H1 (cell line): ENCODE measurements around the gene SLC34A1. TPM values are rescaled to one million over a fixed set of nuclear protein-coding genes. Genes with fewer than 3 reads are reported as not detected.

Experiments
- CTCF ChIA-PET: fragments of 300-600 bp; sonication (Branson Sonifier 250); formaldehyde crosslinking; loops from one replicate; lab custom pipeline; 2021; ENCODE audit not compliant: partially characterized antibody; lab: Charles Lee
- POLR2A ChIA-PET: fragments of 300-600 bp; sonication (Branson Sonifier 250); formaldehyde crosslinking; loops from one replicate; lab custom pipeline; 2021; ENCODE audit warnings: inconsistent platforms; ENCODE audit not compliant: partially characterized antibody; lab: Charles Lee
- DNase-seq, 2 experiments: peaks; one replicate each; pipeline versions ENCODE4 v3.0.0 to v3.0.0-alpha.2; 2010 to 2022; ENCODE audit warnings: low spot score in 2 of 2, low read depth in 1 of 2, mixed read lengths in 1 of 2
- FAIRE-seq: peaks from 2 replicates; lab custom pipeline; 2011; peaks lifted over from hg19 to GRCh38; lab: Jason Lieb, UNC
- H2AFZ ChIP-seq: 2 replicates; pipeline ENCODE4 v1.8.1; 2012; ENCODE audit warnings: low read length, inconsistent platforms
- H2AK5ac ChIP-seq: 2 replicates; pipeline ENCODE4 v1.6.1; 2013; ENCODE audit warnings: low read depth, low read length
- H2BK120ac ChIP-seq: replicated peaks from 2 replicates; pipeline ENCODE3; 2013; ENCODE audit warnings: low read depth, low read length, inconsistent platforms
- H2BK12ac ChIP-seq: 2 replicates; pipeline ENCODE4 v1.6.1; 2013; ENCODE audit warnings: low read depth, low read length
- H2BK15ac ChIP-seq: 2 replicates; pipeline ENCODE4 v1.6.1; 2013; ENCODE audit warnings: low read length
- H2BK20ac ChIP-seq: 2 replicates; pipeline ENCODE4 v1.6.1; 2013; ENCODE audit warnings: low read length
- H2BK5ac ChIP-seq: 2 replicates; pipeline ENCODE4 v1.6.1; 2013; ENCODE audit warnings: low read depth, low read length
- H3K14ac ChIP-seq: 2 replicates; pipeline ENCODE4 v1.6.1; 2013; ENCODE audit warnings: inconsistent platforms; ENCODE audit not compliant: insufficient read length
- H3K18ac ChIP-seq: 2 replicates; pipeline ENCODE4 v1.6.1; 2013; ENCODE audit warnings: low read length; ENCODE audit errors: extremely low read depth
- H3K23ac ChIP-seq: 2 replicates; pipeline ENCODE4 v1.6.1; 2013; ENCODE audit warnings: inconsistent platforms; ENCODE audit not compliant: insufficient read length
- H3K23me2 ChIP-seq: 2 replicates; pipeline ENCODE4 v1.6.1; 2013; ENCODE audit warnings: low read depth, low read length
- H3K27ac ChIP-seq: 2 replicates; pipeline ENCODE4 v1.6.1; 2011; ENCODE audit warnings: low read depth, low read length, inconsistent platforms
- H3K27me3 ChIP-seq, 4 experiments: replicated peaks in 1 of 4; 1 replicate in 1 of 4; 2 replicates in 3 of 4; pipeline versions ENCODE4 v1.6.1 to v1.8.1; 2011 to 2013; ENCODE audit warnings: low read length in 3 of 4, mild to moderate bottlenecking in 3 of 4, inconsistent platforms in 2 of 4, mixed read lengths in 2 of 4, moderate library complexity in 1 of 4; ENCODE audit not compliant: control insufficient read depth in 3 of 4, insufficient read depth in 3 of 4; ENCODE audit errors: extremely low read depth in 1 of 4
- H3K36me3 ChIP-seq, 4 experiments: 2 replicates each; pipeline versions ENCODE4 v1.6.1 to v1.8.1; 2011 to 2013; ENCODE audit warnings: mild to moderate bottlenecking in 4 of 4, low read length in 3 of 4, moderate library complexity in 2 of 4, control low read depth in 1 of 4, inconsistent platforms in 1 of 4; ENCODE audit not compliant: insufficient read depth in 4 of 4, control insufficient read depth in 2 of 4
- H3K4ac ChIP-seq: replicated peaks from 2 replicates; pipeline ENCODE3; 2013; ENCODE audit warnings: low read length, low read depth, mixed read lengths, inconsistent platforms; ENCODE audit not compliant: insufficient read length
- H3K4me1 ChIP-seq, 4 experiments: replicated peaks in 1 of 4; 1 replicate in 1 of 4; 2 replicates in 3 of 4; pipeline versions ENCODE4 v1.6.1 to v1.8.1; 2011 to 2013; ENCODE audit warnings: low read length in 3 of 4, inconsistent platforms in 2 of 4, mixed read lengths in 1 of 4; ENCODE audit not compliant: insufficient read depth in 4 of 4, control insufficient read depth in 3 of 4
- H3K4me2 ChIP-seq, 2 experiments: 2 replicates each; pipeline versions ENCODE4 v1.6.1 to v1.8.1; 2011 to 2013; ENCODE audit warnings: low read depth in 2 of 2, low read length in 2 of 2, control low read depth in 1 of 2, inconsistent platforms in 1 of 2, mild to moderate bottlenecking in 1 of 2; ENCODE audit not compliant: insufficient read depth in 1 of 2
- H3K4me3 ChIP-seq, 4 experiments: fragments of 200-600, 300-600 bp in 1 of 4; sonication (generic), shearing (Covaris generic), sonication (Bioruptor Twin) in 1 of 4; 2 replicates each; pipeline versions ENCODE4 v1.5.1 to v1.8.1; 2011 to 2016; ENCODE audit warnings: low read length in 4 of 4, low read depth in 3 of 4, control low read depth in 2 of 4, inconsistent platforms in 2 of 4, mild to moderate bottlenecking in 2 of 4, mixed read lengths in 1 of 4, moderate library complexity in 1 of 4; ENCODE audit not compliant: insufficient read depth in 2 of 4; ENCODE audit errors: extremely low read depth in 1 of 4
- H3K56ac ChIP-seq: replicated peaks from 2 replicates; pipeline ENCODE3; 2013; ENCODE audit warnings: low read depth, mild to moderate bottlenecking, mixed read lengths, low read length, inconsistent platforms; ENCODE audit not compliant: insufficient read length
- H3K79me1 ChIP-seq: 2 replicates; pipeline ENCODE4 v1.6.1; 2013; ENCODE audit warnings: low read depth, low read length, control low read depth
- H3K79me2 ChIP-seq, 2 experiments: 2 replicates each; pipeline versions ENCODE4 v1.6.1 to v1.8.1; 2012 to 2013; ENCODE audit warnings: low read length in 2 of 2, mild to moderate bottlenecking in 2 of 2, inconsistent platforms in 1 of 2; ENCODE audit not compliant: insufficient read depth in 2 of 2, control insufficient read depth in 1 of 2
- H3K9ac ChIP-seq, 4 experiments: replicated peaks in 1 of 4; 1 replicate in 1 of 4; 2 replicates in 3 of 4; pipeline versions ENCODE4 v1.6.1 to v1.8.1; 2011 to 2013; ENCODE audit warnings: low read depth in 3 of 4, low read length in 3 of 4, control low read depth in 2 of 4, mild to moderate bottlenecking in 2 of 4, moderate library complexity in 2 of 4, inconsistent platforms in 1 of 4; ENCODE audit errors: extremely low read depth in 1 of 4
- H3K9me3 ChIP-seq, 2 experiments: 2 replicates each; pipeline versions ENCODE4 v1.6.1 to v1.8.1; 2012 to 2013; ENCODE audit warnings: mild to moderate bottlenecking in 2 of 2, moderate library complexity in 2 of 2, control low read depth in 1 of 2, inconsistent platforms in 1 of 2, low read depth in 1 of 2, low read length in 1 of 2, mixed read lengths in 1 of 2; ENCODE audit not compliant: insufficient read depth in 2 of 2
- H4K20me1 ChIP-seq, 2 experiments: replicated peaks in 1 of 2; 2 replicates each; pipeline versions ENCODE3 to v1.8.1; 2011 to 2013; ENCODE audit warnings: inconsistent platforms in 2 of 2, low read length in 2 of 2, mild to moderate bottlenecking in 1 of 2; ENCODE audit not compliant: insufficient read depth in 2 of 2, control insufficient read depth in 1 of 2
- H4K5ac ChIP-seq: 2 replicates; pipeline ENCODE4 v1.6.1; 2013; ENCODE audit warnings: low read length, low read depth, mixed read lengths, inconsistent platforms; ENCODE audit not compliant: insufficient read length
- H4K8ac ChIP-seq: 2 replicates; pipeline ENCODE4 v1.8.0; 2013; ENCODE audit warnings: mild to moderate bottlenecking, moderate library complexity, low read length, inconsistent platforms; ENCODE audit not compliant: insufficient read depth; ENCODE audit errors: extremely low read depth
- H4K91ac ChIP-seq: replicated peaks from 2 replicates; pipeline ENCODE3; 2013; ENCODE audit warnings: low read length, mixed read lengths, inconsistent platforms; ENCODE audit not compliant: insufficient read length
- ATF3 ChIP-seq: IDR thresholded peaks from 2 replicates; pipeline ENCODE4 v1.6.1; 2011; ENCODE audit warnings: low read depth, mild to moderate bottlenecking, low read length; ENCODE audit not compliant: insufficient read depth
- BCL11A ChIP-seq, 2 experiments: IDR thresholded peaks; one replicate each; pipeline ENCODE4 v1.6.1; 2011; ENCODE audit warnings: low read depth in 2 of 2, low read length in 2 of 2, mild to moderate bottlenecking in 2 of 2
- JUND ChIP-seq: IDR thresholded peaks from 2 replicates; pipeline ENCODE4 v1.6.1; 2011; ENCODE audit warnings: mild to moderate bottlenecking, improper control_type of control experiment, low read length
- MAX ChIP-seq: IDR thresholded peaks from 2 replicates; pipeline ENCODE4 v1.6.1; 2012; ENCODE audit warnings: inconsistent platforms
- POLR2A ChIP-seq, 2 experiments: IDR thresholded peaks; 1 replicate in 1 of 2; 2 replicates in 1 of 2; pipeline ENCODE4 v1.6.1; 2011; ENCODE audit warnings: low read depth in 2 of 2, low read length in 2 of 2, mild to moderate bottlenecking in 2 of 2; ENCODE audit errors: control extremely low read depth in 1 of 2
- RAD21 ChIP-seq, 2 experiments: IDR thresholded peaks in 1 of 2; conservative IDR thresholded peaks in 1 of 2; 2 replicates each; pipeline ENCODE4 v1.6.1; 2011; ENCODE audit warnings: low read depth in 2 of 2, low read length in 2 of 2, improper control_type of control experiment in 1 of 2, inconsistent platforms in 1 of 2, mild to moderate bottlenecking in 1 of 2, moderate library complexity in 1 of 2
- SP1 ChIP-seq: IDR thresholded peaks from 2 replicates; pipeline ENCODE4 v1.6.1; 2011; ENCODE audit warnings: low read depth, low read length
- SP2 ChIP-seq: IDR thresholded peaks from 2 replicates; pipeline ENCODE4 v1.6.1; 2012; ENCODE audit warnings: mild to moderate bottlenecking, low read length, inconsistent platforms
- WGBS, 2 experiments: shearing (Covaris generic) in 1 of 2; methylation state at CpG; one replicate each; pipeline versions ENCODE4 v1.1.6 to v1.1.7; 2013 to 2015; ENCODE audit warnings: low lambda C conversion rate in 2 of 2, mixed read lengths in 2 of 2, inconsistent platforms in 1 of 2, low coverage in 1 of 2, missing lambda C conversion rate in 1 of 2; ENCODE audit not compliant: insufficient replicate concordance in 2 of 2, insufficient coverage in 1 of 2, insufficient read length in 1 of 2; ENCODE audit errors: extremely low coverage in 1 of 2, missing lambda C conversion rate in 1 of 2; 5-methylcytosine and 5-hydroxymethylcytosine counted together
- polyA plus RNA-seq, 7 experiments: library from polyadenylated mRNA; depleted of rRNA in 3 of 7; stranded (reverse) in 5 of 7; unstranded in 2 of 7; fragments of >200 nt in 5 of 7; fragments of 200-250 nt in 2 of 7; gene quantifications; 1 replicate in 5 of 7; 2 replicates in 1 of 7; 4 replicates in 1 of 7; pipeline versions ENCODE4 v1.2.1 to v1.2.3, GENCODE V29; 2011 to 2013; ENCODE audit warnings: missing spikeins in 2 of 7, mixed read lengths in 2 of 7
- total RNA-seq: library from RNA; stranded (reverse); fragmentation: NEBNext Ultra II Directional; extraction: Animal tissue kit (Norgen Biotek cat#: 25700); gene quantifications from 2 replicates; pipeline ENCODE4 v1.2.1, GENCODE V29; 2021

Gene SLC34A1
- total and polyA plus RNA-seq, 2 of the 8 experiments (the other 6 are each of a cell fraction or from before 2014, with no cell fraction given), result not detected

- H3K9me3 ChIP-seq, result no peaks in the 10 kb centered on the region
- H4K8ac ChIP-seq, result no peak overlapping the region
- H2BK12ac ChIP-seq, result no peak overlapping the region
- H3K79me2 ChIP-seq, result no peaks in the 10 kb centered on the region
- H4K20me1 ChIP-seq, result no peaks in the 10 kb centered on the region
- H3K4me2 ChIP-seq, result no peak overlapping the region
- H4K91ac ChIP-seq, result peak overlapping the region; percentile 73
- CTCF ChIA-PET, result interaction anchor here (0.7 to 16.9 kb wide), 20 partner anchors 9 to 78 kb away, joined by 3 to 363 read pairs (median 4); partner anchors contain the start of genes PRR7 and SLC34A1
- no peak overlapping the region for H2BK15ac ChIP-seq
- FAIRE-seq, result no peak
- H3K4me1 ChIP-seq, result peaks cover 0 to 15% (median 2%) of the 10 kb centered on the region in 4 experiments; a peak in 6 of 7 replicates
- WGBS, 2 experiments, result 88% methylated on average over 15 of the region's 15 CpGs; no CpG with 5 or more reads in 1 of the 2 experiments
- H3K4me3 ChIP-seq, result no peak overlapping the region
- H3K18ac ChIP-seq, result no peak overlapping the region
- H3K79me1 ChIP-seq, result no peaks in the 10 kb centered on the region
- H2AFZ ChIP-seq, result peak overlapping the region; percentile 20; the same call in 1 of the 2 replicates
- POLR2A ChIA-PET, result interaction anchor here (0.7 to 3.5 kb wide), 9 partner anchors 10 to 78 kb away, joined by 3 to 16 read pairs (median 4); no protein-coding TSS in a partner anchor
- H3K9ac ChIP-seq, result no peak overlapping the region
- H2AK5ac ChIP-seq, result no peak overlapping the region
- no peak for DNase-seq
- H2BK20ac ChIP-seq, result peak overlapping the region; percentile 66; the same call in 1 of the 2 replicates
- H3K36me3 ChIP-seq, result no peaks in the 10 kb centered on the region
- no peak overlapping the region for H3K4ac ChIP-seq
- no peak overlapping the region for H3K27ac ChIP-seq
- no peak overlapping the region for H4K5ac ChIP-seq
- no peak overlapping the region for H2BK120ac ChIP-seq
- TF ChIP-seq POLR2A (IDR thresholded peaks at IDR 0.05; ENCODE audit: control extremely low read depth in 1 of 2, low read depth in 2 of 2, low read length in 2 of 2) (no peak), JUND (no peak), MAX (no peak), RAD21 (IDR thresholded peaks at IDR 0.05 in 1 of 2, conservative IDR thresholded peaks at IDR 0.05 in 1 of 2; ENCODE audit: low read depth in 2 of 2, low read length in 2 of 2) (no peak), SP1 (no peak), BCL11A (IDR thresholded peaks at IDR 0.05; ENCODE audit: low read depth in 2 of 2, low read length in 2 of 2) (no peak), SP2 (no peak), ATF3 (no peak)
- TF ChIP-seq, all 59 proteins: peak for 0
- no peak overlapping the region for H3K56ac ChIP-seq
- peaks cover 0 to 2% (median under 1%) of the 10 kb centered on the region in 4 experiments; a peak in 2 of 7 replicates for H3K27me3 ChIP-seq
- no peak overlapping the region for H3K14ac ChIP-seq
- H2BK5ac ChIP-seq, result no peak overlapping the region
- H3K23me2 ChIP-seq, result no peaks in the 10 kb centered on the region
- no peak overlapping the region for H3K23ac ChIP-seq
Measured at GRCh38 chr5:177378884-177379883, 5.0 kb upstream of the SLC34A1 start.
